ENCODE data around the gene CAV3. TPM values are rescaled to one million over a fixed set of nuclear protein-coding genes. Genes with fewer than 3 reads are reported as not detected.
"Not testable (repeated sequence)": the region's sequence is repeated elsewhere in the genome, so short reads cannot be mapped to it uniquely, and the experiment has no call there.

Gene CAV3
- not detected for total RNA-seq

- Histone ChIP-seq H3K9me3 (no peaks in the 10 kb centered on the region), H3K4me3 (no peak within 1 kb of the TSS), H3K4me1 (no peaks in the 10 kb centered on the region), H3K36me3 (no peaks in the 10 kb centered on the region), H3K27ac (no peak within 1 kb of the TSS), H3K27me3 (no peaks in the 10 kb centered on the region)
- peak in 1 of 2 donors; percentile 35 for DNase-seq (ENCODE audit: low spot score in 2 of 2)
- no peak for TF ChIP-seq CTCF (IDR thresholded peaks at IDR 0.05)
- intact Hi-C loops (cut with DNase I): no loop called here
These were observed at the start of gene CAV3 for GRCh38 chr3:8733332-8734094. Gene CAV3 (plus strand): TSS chr3:8733802. CDS start chr3:8733877, 75 bp downstream.

GRCh38 chr3:8684992-8685391 lies 48.6 kb upstream of the CAV3 start:
- DNase-seq (ENCODE audit: low spot score in 2 of 2); H3K27me3 ChIP-seq; H3K4me1 ChIP-seq; H3K36me3 ChIP-seq; intact Hi-C loops (cut with DNase I); H3K9me3 ChIP-seq; H3K4me3 ChIP-seq; H3K27ac ChIP-seq: not testable (repeated sequence)

DNA sequence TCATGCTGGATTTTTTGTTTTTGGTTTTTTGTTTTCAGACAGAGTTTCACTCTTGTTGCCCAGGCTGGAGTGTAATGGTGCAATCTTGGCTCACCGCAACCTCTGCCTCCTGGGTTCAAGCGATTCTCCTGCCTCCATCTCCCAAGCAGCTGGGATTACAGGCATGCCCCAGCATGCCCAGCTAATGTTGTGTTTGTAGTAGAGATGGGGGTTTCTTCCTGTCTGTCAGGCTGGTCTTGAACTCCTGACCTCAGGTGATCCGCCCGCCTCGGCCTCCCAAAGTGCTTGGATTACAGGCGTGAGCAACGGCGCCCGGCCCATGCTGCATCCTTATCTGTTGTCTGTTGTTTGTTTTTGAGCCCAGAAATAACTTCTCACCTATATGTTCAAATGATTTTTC lies 42.3 kb upstream of the CAV3 start:
- DNase-seq (ENCODE audit: low spot score in 2 of 2); intact Hi-C loops (cut with DNase I); H3K9me3 ChIP-seq; H3K4me1 ChIP-seq; H3K36me3 ChIP-seq; H3K4me3 ChIP-seq; H3K27me3 ChIP-seq; H3K27ac ChIP-seq: not testable (repeated sequence)

GRCh38 chr3:8702560-8702959 lies 31.0 kb upstream of the CAV3 start:
- Histone ChIP-seq H3K27me3 (no peaks in the 10 kb centered on the region), H3K4me1 (no peaks in the 10 kb centered on the region), H3K4me3 (no peak overlapping the region), H3K36me3 (no peaks in the 10 kb centered on the region), H3K27ac (no peak overlapping the region), H3K9me3 (peaks cover 0 to 5% of the 10 kb centered on the region in 2 donors)
- DNase-seq (ENCODE audit: low spot score in 2 of 2): no peak
- no peak for TF ChIP-seq CTCF (IDR thresholded peaks at IDR 0.05)
- intact Hi-C loops (cut with DNase I): no loop called here

GRCh38 chr3:8705575-8705974 lies 28.0 kb upstream of the CAV3 start:
- Histone ChIP-seq H3K9me3 (no peaks in the 10 kb centered on the region), H3K36me3 (no peaks in the 10 kb centered on the region), H3K4me1 (no peaks in the 10 kb centered on the region), H3K4me3 (no peak overlapping the region), H3K27me3 (no peaks in the 10 kb centered on the region), H3K27ac (no peak overlapping the region)
- no peak for DNase-seq (ENCODE audit: low spot score in 2 of 2)
- intact Hi-C loops (cut with DNase I): no loop called here
- TF ChIP-seq CTCF (IDR thresholded peaks at IDR 0.05): no peak

- H3K4me3 ChIP-seq: no peak overlapping the region
- no peak for TF ChIP-seq CTCF (IDR thresholded peaks at IDR 0.05)
- no peaks in the 10 kb centered on the region for H3K9me3 ChIP-seq
- H3K36me3 ChIP-seq: no peaks in the 10 kb centered on the region
- H3K27ac ChIP-seq: no peak overlapping the region
- H3K4me1 ChIP-seq: no peaks in the 10 kb centered on the region
- no peak for DNase-seq (ENCODE audit: low spot score in 2 of 2)
- intact Hi-C loops (cut with DNase I): no loop called here
- H3K27me3 ChIP-seq: no peaks in the 10 kb centered on the region
These were observed 24.3 kb upstream of the CAV3 start for GRCh38 chr3:8709287-8709686.

All from ascending aorta (tissue), 2 donors.